Gastrocnemius medialis (tissue), 4 donors: ENCODE results near the gene BMX.

Source experiments
- CTCF ChIP-seq, 5 experiments: fragments of 450-650 bp in 3 of 5; fragments of 200-600 bp in 2 of 5; sonication (generic) in 2 of 5; IDR thresholded peaks in 4 of 5; conservative IDR thresholded peaks in 1 of 5; 1 replicate in 4 of 5; 2 replicates in 1 of 5; pipeline ENCODE4 v1.5.1; 2016 to 2019; ENCODE audit warnings: antibody characterized with exemption in 5 of 5, mild to moderate bottlenecking in 3 of 5, moderate library complexity in 3 of 5
- POLR2A ChIP-seq, 2 donors: fragments of 450-650 bp; IDR thresholded peaks; one replicate each; pipeline ENCODE4 v1.6.1; 2017; ENCODE audit warnings: antibody characterized with exemption in 2 of 2, mild to moderate bottlenecking in 2 of 2, moderate library complexity in 2 of 2

DNA sequence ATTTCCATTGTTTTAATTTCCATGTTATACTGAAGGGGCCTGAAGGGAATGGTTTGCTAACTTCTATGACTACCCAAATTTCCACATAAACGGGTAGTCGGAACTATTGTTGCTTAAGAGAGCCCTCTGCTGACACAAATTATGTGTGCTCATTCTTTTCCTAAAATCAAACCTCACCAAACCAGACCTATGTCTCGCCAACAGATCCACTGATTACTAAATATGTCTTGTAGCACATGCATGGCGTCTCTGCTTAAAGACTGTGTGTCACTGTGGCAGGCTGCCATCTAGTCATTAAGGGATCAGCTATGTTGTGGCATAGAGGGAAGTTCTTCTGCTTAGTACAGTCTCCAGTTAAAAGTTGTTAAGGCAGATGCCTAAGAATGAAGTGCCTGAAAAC lies 32.6 kb upstream of the BMX start:
- TF ChIP-seq CTCF (IDR thresholded peaks at IDR 0.05 in 4 of 5, conservative IDR thresholded peaks at IDR 0.05 in 1 of 5), result peak in 3 of 5 experiments; percentile 10 to 24 (median 19)
- no peak for TF ChIP-seq POLR2A (IDR thresholded peaks at IDR 0.05)
